Neuronal stem cell (in vitro differentiated cells): ENCODE results near the gene DVL1.
A peak's percentile ranks its signal among the peaks of the same experiment; 100 is the strongest.

Source experiments
- DNase-seq: peaks from one replicate; pipeline ENCODE4 v3.0.0-alpha.2; 2013; ENCODE audit warnings: low spot score
- H2AFZ ChIP-seq: one replicate; pipeline ENCODE4 v1.6.1; 2013; ENCODE audit warnings: mild to moderate bottlenecking, low read length, inconsistent platforms
- H2AK5ac ChIP-seq: 2 replicates; pipeline ENCODE4 v1.6.1; 2013; ENCODE audit warnings: low read depth, mild to moderate bottlenecking, inconsistent platforms, low read length, moderate library complexity, mixed read lengths
- H2BK120ac ChIP-seq: 2 replicates; pipeline ENCODE4 v1.6.1; 2013; ENCODE audit warnings: low read depth, mild to moderate bottlenecking, inconsistent platforms, low read length, moderate library complexity, mixed read lengths
- H2BK12ac ChIP-seq: one replicate; pipeline ENCODE4 v1.6.1; 2013; ENCODE audit warnings: low read length, inconsistent platforms
- H2BK15ac ChIP-seq: 2 replicates; pipeline ENCODE4 v1.6.1; 2013; ENCODE audit warnings: mild to moderate bottlenecking, low read length, inconsistent platforms, mixed read lengths
- H2BK5ac ChIP-seq: one replicate; pipeline ENCODE4 v1.6.1; 2013; ENCODE audit warnings: inconsistent platforms, mild to moderate bottlenecking, low read length, moderate library complexity
- H3K14ac ChIP-seq: one replicate; pipeline ENCODE4 v1.6.1; 2013; ENCODE audit warnings: low read length, inconsistent platforms
- H3K18ac ChIP-seq: 2 replicates; pipeline ENCODE4 v1.6.1; 2013; ENCODE audit warnings: low read length, inconsistent platforms
- H3K23ac ChIP-seq: 2 replicates; pipeline ENCODE4 v1.6.1; 2013; ENCODE audit warnings: low read depth, mild to moderate bottlenecking, mixed read lengths, low read length, inconsistent platforms; ENCODE audit not compliant: poor library complexity
- H3K27ac ChIP-seq: replicated peaks from 3 replicates; pipeline ENCODE4 v1.5.1; 2013; ENCODE audit warnings: low read length, inconsistent platforms
- H3K27me3 ChIP-seq, 3 experiments: 2 replicates each; pipeline ENCODE4 v1.6.1; 2013; ENCODE audit warnings: low read length in 3 of 3, mild to moderate bottlenecking in 2 of 3, inconsistent platforms in 1 of 3, low read depth in 1 of 3, mixed read lengths in 1 of 3, moderate library complexity in 1 of 3; ENCODE audit not compliant: control insufficient read depth in 3 of 3, insufficient read depth in 3 of 3
- H3K36me3 ChIP-seq, 2 donors: replicated peaks in 1 of 2; 2 replicates each; pipeline ENCODE4 v1.6.1; 2013; ENCODE audit warnings: low read length in 2 of 2; ENCODE audit not compliant: control insufficient read depth in 2 of 2, insufficient read depth in 2 of 2
- H3K4ac ChIP-seq: 2 replicates; pipeline ENCODE4 v1.6.1; 2013; ENCODE audit warnings: inconsistent platforms, mild to moderate bottlenecking, low read length, moderate library complexity
- H3K4me1 ChIP-seq, 2 donors: 1 replicate in 1 of 2; 2 replicates in 1 of 2; pipeline ENCODE4 v1.6.1; 2013; ENCODE audit warnings: low read length in 2 of 2, low read depth in 1 of 2; ENCODE audit not compliant: control insufficient read depth in 2 of 2, insufficient read depth in 1 of 2
- H3K4me2 ChIP-seq: one replicate; pipeline ENCODE4 v1.6.1; 2013; ENCODE audit warnings: mild to moderate bottlenecking, low read length, inconsistent platforms; ENCODE audit not compliant: insufficient read depth, poor library complexity, severe bottlenecking
- H3K4me3 ChIP-seq, 2 donors: 2 replicates each; pipeline ENCODE4 v1.5.1; 2013; ENCODE audit warnings: low read length in 2 of 2, mild to moderate bottlenecking in 2 of 2, inconsistent platforms in 1 of 2, moderate library complexity in 1 of 2
- H3K79me1 ChIP-seq: one replicate; pipeline ENCODE4 v1.6.1; 2013; ENCODE audit warnings: low read depth, mild to moderate bottlenecking, inconsistent platforms, low read length, moderate library complexity
- H3K9ac ChIP-seq: one replicate; pipeline ENCODE4 v1.6.1; 2013; ENCODE audit warnings: mild to moderate bottlenecking, low read depth, low read length, inconsistent platforms; ENCODE audit not compliant: poor library complexity
- H3K9me3 ChIP-seq, 2 donors: replicated peaks in 1 of 2; 2 replicates each; pipeline versions ENCODE3 to v1.6.1; 2013; ENCODE audit warnings: low read length in 2 of 2, mild to moderate bottlenecking in 2 of 2, inconsistent platforms in 1 of 2, low read depth in 1 of 2, mixed read lengths in 1 of 2, moderate library complexity in 1 of 2; ENCODE audit not compliant: control insufficient read depth in 2 of 2, insufficient read depth in 1 of 2
- H4K8ac ChIP-seq: one replicate; pipeline ENCODE4 v1.6.1; 2013; ENCODE audit warnings: low read depth, mild to moderate bottlenecking, inconsistent platforms, low read length, moderate library complexity
- H4K91ac ChIP-seq: one replicate; pipeline ENCODE4 v1.6.1; 2013; ENCODE audit warnings: low read length, low read depth, mild to moderate bottlenecking, inconsistent platforms; ENCODE audit not compliant: poor library complexity
- WGBS, 2 donors: extraction: QIAGEN DNeasy Blood & Tissue Kit; methylation state at CpG; one replicate each; pipeline ENCODE4 v1.1.7; 2013; ENCODE audit warnings: missing lambda C conversion rate in 2 of 2, mixed read lengths in 1 of 2; ENCODE audit not compliant: insufficient read length in 2 of 2, insufficient replicate concordance in 1 of 2; ENCODE audit errors: extremely low coverage in 2 of 2; 5-methylcytosine and 5-hydroxymethylcytosine counted together

The DVL1 gene

GRCh38 chr1:1293263-1294249, 55.7 kb downstream of the DVL1 start:
- H2BK15ac ChIP-seq: no peak overlapping the region
- peaks cover 4% of the 10 kb centered on the region for H3K79me1 ChIP-seq
- H2AFZ ChIP-seq: no peak overlapping the region
- no peaks in the 10 kb centered on the region for H3K27me3 ChIP-seq
- H3K4me3 ChIP-seq: no peak overlapping the region
- peak overlapping the region; percentile 85 for H3K23ac ChIP-seq
- H3K4ac ChIP-seq: no peak overlapping the region
- no peaks in the 10 kb centered on the region for H3K4me1 ChIP-seq
- H3K4me2 ChIP-seq: peak overlapping the region; percentile 18
- no peak overlapping the region for H3K9ac ChIP-seq
- no peak overlapping the region for H3K27ac ChIP-seq
- H2BK120ac ChIP-seq: no peak overlapping the region
- H3K36me3 ChIP-seq: peaks cover 3 to 31% of the 10 kb centered on the region in 2 donors
- no peak overlapping the region for H3K14ac ChIP-seq
- H4K91ac ChIP-seq: no peak overlapping the region
- no peak overlapping the region for H4K8ac ChIP-seq
- WGBS, 2 donors: no CpG with 5 or more reads among the region's 94 CpGs
- no peak for DNase-seq
- H3K18ac ChIP-seq: no peak overlapping the region
- peaks cover 0 to 3% of the 10 kb centered on the region in 2 donors for H3K9me3 ChIP-seq
- H2AK5ac ChIP-seq: peak overlapping the region; percentile 70
- H2BK5ac ChIP-seq: peak overlapping the region; percentile 24
- H2BK12ac ChIP-seq: no peak overlapping the region

GRCh38 chr1:1292851-1293250, 56.4 kb downstream of the DVL1 start:
- no peak overlapping the region for H4K8ac ChIP-seq
- no peak overlapping the region for H3K14ac ChIP-seq
- H3K9me3 ChIP-seq: peaks cover 0 to 3% of the 10 kb centered on the region in 2 donors
- H3K4me3 ChIP-seq: no peak overlapping the region
- H2BK5ac ChIP-seq: no peak overlapping the region
- peaks cover 6% of the 10 kb centered on the region for H3K79me1 ChIP-seq
- no peak overlapping the region for H3K9ac ChIP-seq
- H3K23ac ChIP-seq: peak overlapping the region; percentile 85
- H3K27me3 ChIP-seq: no peaks in the 10 kb centered on the region
- H3K18ac ChIP-seq: peak overlapping the region; percentile 57
- WGBS, 2 donors: no CpG with 5 or more reads among the region's 18 CpGs
- no peaks in the 10 kb centered on the region for H3K4me1 ChIP-seq
- H3K4ac ChIP-seq: no peak overlapping the region
- H3K27ac ChIP-seq: no peak overlapping the region
- no peak overlapping the region for H2AFZ ChIP-seq
- H3K4me2 ChIP-seq: no peak overlapping the region
- no peak overlapping the region for H2BK120ac ChIP-seq
- no peak for DNase-seq
- H3K36me3 ChIP-seq: peaks cover 3 to 28% of the 10 kb centered on the region in 2 donors
- no peak overlapping the region for H4K91ac ChIP-seq
- no peak overlapping the region for H2BK15ac ChIP-seq
- H2BK12ac ChIP-seq: no peak overlapping the region
- H2AK5ac ChIP-seq: no peak overlapping the region

- peaks cover 6% of the 10 kb centered on the region for H3K79me1 ChIP-seq
- no peak overlapping the region for H3K23ac ChIP-seq
- H3K9ac ChIP-seq: no peak overlapping the region
- H3K4ac ChIP-seq: no peak overlapping the region
- H2BK12ac ChIP-seq: no peak overlapping the region
- no peak overlapping the region for H3K27ac ChIP-seq
- no peak overlapping the region for H4K8ac ChIP-seq
- no peak overlapping the region for H4K91ac ChIP-seq
- no peak overlapping the region for H2BK15ac ChIP-seq
- H3K9me3 ChIP-seq: peaks cover 0 to 3% of the 10 kb centered on the region in 2 donors
- H3K4me3 ChIP-seq: no peak overlapping the region
- H3K4me1 ChIP-seq: no peaks in the 10 kb centered on the region
- H3K4me2 ChIP-seq: no peak overlapping the region
- no peak overlapping the region for H2BK120ac ChIP-seq
- no peaks in the 10 kb centered on the region for H3K27me3 ChIP-seq
- no peak overlapping the region for H2AFZ ChIP-seq
- no CpG with 5 or more reads among the region's 9 CpGs for WGBS, 2 donors
- no peak overlapping the region for H2BK5ac ChIP-seq
- H3K14ac ChIP-seq: no peak overlapping the region
- peak overlapping the region; percentile 61 for H2AK5ac ChIP-seq
- peaks cover 3 to 24% of the 10 kb centered on the region in 2 donors for H3K36me3 ChIP-seq
- no peak overlapping the region for H3K18ac ChIP-seq
- DNase-seq: no peak
These were observed 56.8 kb downstream of the DVL1 start for GRCh38 chr1:1292442-1292779.
